Ishikawa (cell line): ENCODE measurements around the gene GALNT2.

Experiments used
- CEBPB ChIP-seq: IDR thresholded peaks from 2 replicates; pipeline ENCODE4 v1.6.1; 2012
- CREB1 ChIP-seq: IDR thresholded peaks from 2 replicates; pipeline ENCODE4 v1.6.1; 2012; ENCODE audit warnings: low read depth
- EGR1 ChIP-seq: IDR thresholded peaks from 2 replicates; pipeline ENCODE4 v1.6.1; 2012
- EP300 ChIP-seq: IDR thresholded peaks from 2 replicates; pipeline ENCODE4 v1.6.1; 2012; ENCODE audit warnings: borderline replicate concordance
- FOXM1 ChIP-seq: IDR thresholded peaks from 2 replicates; pipeline ENCODE4 v1.6.1; 2012; ENCODE audit warnings: low read depth, borderline replicate concordance
- MAX ChIP-seq: IDR thresholded peaks from 2 replicates; pipeline ENCODE4 v1.6.1; 2012
- NFIC ChIP-seq: IDR thresholded peaks from 2 replicates; pipeline ENCODE4 v1.6.1; 2012
- RAD21 ChIP-seq: IDR thresholded peaks from 2 replicates; pipeline ENCODE4 v1.6.1; 2012; ENCODE audit warnings: low read depth
- REST ChIP-seq: IDR thresholded peaks from 2 replicates; pipeline ENCODE4 v1.6.1; 2012; ENCODE audit warnings: low read depth, mild to moderate bottlenecking
- TAF1 ChIP-seq: IDR thresholded peaks from 2 replicates; pipeline ENCODE4 v1.6.1; 2012; ENCODE audit warnings: low read depth, mild to moderate bottlenecking
- TCF12 ChIP-seq: IDR thresholded peaks from 2 replicates; pipeline ENCODE4 v1.6.1; 2012; ENCODE audit warnings: low read depth
- TEAD4 ChIP-seq: IDR thresholded peaks from 2 replicates; pipeline ENCODE4 v1.6.1; 2012
- USF1 ChIP-seq: IDR thresholded peaks from 2 replicates; pipeline ENCODE4 v1.6.1; 2012
- YY1 ChIP-seq: IDR thresholded peaks from 2 replicates; pipeline ENCODE4 v1.6.1; 2012; ENCODE audit warnings: low read depth
- ZBTB7A ChIP-seq: IDR thresholded peaks from 2 replicates; pipeline ENCODE4 v1.6.1; 2012; ENCODE audit warnings: low read depth

Gene GALNT2

GRCh38 chr1:230248889-230249270, 181.8 kb downstream of the GALNT2 start:
- TF ChIP-seq FOXM1 (no peak), CEBPB (no peak), RAD21 (no peak), EP300 (no peak), TEAD4 (no peak), TAF1 (no peak), TCF12 (no peak), YY1 (no peak)

- no peak for TF ChIP-seq TEAD4
- TF ChIP-seq ZBTB7A, result no peak
- TF ChIP-seq CEBPB, result no peak
- TF ChIP-seq FOXM1, result no peak
Observed at GRCh38 chr1:230249695-230250480, 182.8 kb downstream of the GALNT2 start.

- TF ChIP-seq MAX (no peak), EGR1 (no peak), CEBPB (no peak), TAF1 (no peak), FOXM1 (no peak), YY1 (no peak), CREB1 (no peak), TEAD4 (no peak), NFIC (no peak), USF1 (no peak)
Observed at GRCh38 chr1:230250666-230251065, 183.6 kb downstream of the GALNT2 start.

- no peak for TF ChIP-seq USF1
- no peak for TF ChIP-seq RAD21
- no peak for TF ChIP-seq YY1
- no peak for TF ChIP-seq MAX
- TF ChIP-seq FOXM1, result no peak
- no peak for TF ChIP-seq CREB1
- no peak for TF ChIP-seq EP300
- TF ChIP-seq CEBPB, result no peak
- TF ChIP-seq TAF1, result no peak
- no peak for TF ChIP-seq ZBTB7A
- TF ChIP-seq EGR1, result no peak
- no peak for TF ChIP-seq NFIC
- TF ChIP-seq REST, result no peak
- no peak for TF ChIP-seq TCF12
- TF ChIP-seq TEAD4, result no peak
Observed at GRCh38 chr1:230251644-230252191, 184.7 kb downstream of the GALNT2 start.

GRCh38 chr1:230253150-230253549, 186.1 kb downstream of the GALNT2 start:
- TF ChIP-seq MAX (no peak), CREB1 (no peak), TCF12 (no peak), TEAD4 (no peak), FOXM1 (no peak), RAD21 (no peak), YY1 (no peak), EP300 (no peak), CEBPB (no peak), REST (no peak), USF1 (no peak), EGR1 (no peak), NFIC (no peak), TAF1 (no peak)
